HuH-7.5 (cell line): Measurements from ENCODE around the gene BRSK2.

Source experiments
- DNase-seq: peaks from one replicate; pipeline ENCODE4 v3.0.0; 2011; ENCODE audit warnings: low spot score

BRSK2 gene

GRCh38 chr11:1484061-1484671, 94.4 kb downstream of the BRSK2 start:
- DNase-seq: no peak

DNA sequence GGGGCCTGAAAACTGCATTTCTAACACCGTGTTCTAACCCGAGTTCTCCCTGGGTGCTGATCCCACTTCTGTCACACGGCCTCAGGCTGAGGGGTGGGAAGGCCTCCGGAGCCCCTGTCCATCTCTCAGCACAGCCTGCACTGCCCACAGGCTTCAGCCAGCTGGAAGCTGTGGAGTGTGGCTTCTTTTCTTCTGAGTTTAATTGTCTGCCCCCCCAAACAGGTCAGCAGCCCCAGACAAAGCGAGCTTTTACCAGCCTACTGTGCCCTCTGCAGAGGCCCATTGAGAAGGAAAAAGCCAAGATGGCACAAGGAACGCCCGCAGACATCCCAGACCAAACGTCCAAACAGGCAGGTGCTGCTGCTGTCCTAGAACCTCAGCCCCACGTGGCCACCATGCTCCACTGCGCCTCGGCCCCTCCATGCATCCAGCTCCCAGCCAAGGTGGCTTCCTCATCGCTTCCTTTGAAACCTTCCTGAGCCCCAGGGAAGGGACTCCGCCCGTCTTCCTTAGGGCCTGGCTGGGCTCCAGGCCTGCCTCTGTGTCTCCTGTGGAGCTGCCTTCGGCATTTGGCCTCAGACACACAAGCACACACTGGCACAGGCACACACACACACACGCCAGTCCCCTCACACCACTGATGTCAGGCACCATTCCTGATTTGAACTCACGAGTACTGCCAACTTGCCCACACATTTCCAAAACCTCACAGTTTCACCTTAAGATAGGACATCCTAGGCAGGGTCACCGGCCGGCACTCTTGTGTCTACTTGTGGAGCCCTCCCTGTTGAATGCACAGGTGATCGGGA, 95.2 kb downstream of the BRSK2 start:
- DNase-seq: no peak

- DNase-seq: no peak
These were observed 95.8 kb downstream of the BRSK2 start for GRCh38 chr11:1485504-1485885.

DNA sequence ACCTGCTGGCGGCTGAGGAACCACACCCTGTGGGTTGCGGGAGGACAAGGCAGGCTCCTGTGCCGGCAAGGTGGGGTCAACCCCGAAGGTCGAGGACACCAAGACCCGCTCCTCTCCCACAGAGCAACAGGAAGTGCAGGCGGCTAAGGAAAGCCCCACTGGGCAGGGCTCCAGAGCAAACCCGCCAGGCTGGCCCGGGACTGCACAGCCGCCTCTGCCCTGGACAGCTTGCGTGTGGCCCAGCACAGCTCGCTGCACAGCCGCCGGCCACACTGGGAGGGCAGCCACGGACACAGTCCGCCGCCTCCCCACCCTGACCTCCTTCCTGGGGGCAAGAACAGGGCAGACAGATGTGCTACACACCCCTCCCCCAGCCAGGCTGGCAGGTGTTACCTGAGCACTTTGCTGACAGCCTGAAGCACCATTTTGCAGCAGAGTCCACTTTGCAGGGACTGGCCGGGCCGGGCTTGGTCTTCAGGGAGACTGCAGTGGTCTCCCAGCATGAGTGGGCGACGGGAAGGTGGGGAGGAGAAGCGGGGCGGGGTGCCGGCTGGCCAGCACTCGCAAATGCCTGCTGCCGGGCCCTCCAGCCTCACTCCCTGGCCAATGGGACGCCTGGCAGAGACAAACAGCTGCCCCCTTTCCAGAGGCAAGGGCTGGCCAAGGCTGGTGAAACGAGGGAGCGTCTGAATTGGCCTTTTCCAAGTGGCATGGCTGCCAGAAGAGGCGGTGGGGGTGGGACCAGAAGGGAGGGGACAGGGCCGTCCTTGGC, 96.5 kb downstream of the BRSK2 start, which contains the start of gene MOB2:
MOB2 (minus strand) TSS at position 726 of the 772 bp plus-strand sequence; CDS start at position 503, 223 bp downstream.
- no peak for DNase-seq

- DNase-seq: no peak
These were observed 97.5 kb downstream of the BRSK2 start for GRCh38 chr11:1487091-1487850.

DNA sequence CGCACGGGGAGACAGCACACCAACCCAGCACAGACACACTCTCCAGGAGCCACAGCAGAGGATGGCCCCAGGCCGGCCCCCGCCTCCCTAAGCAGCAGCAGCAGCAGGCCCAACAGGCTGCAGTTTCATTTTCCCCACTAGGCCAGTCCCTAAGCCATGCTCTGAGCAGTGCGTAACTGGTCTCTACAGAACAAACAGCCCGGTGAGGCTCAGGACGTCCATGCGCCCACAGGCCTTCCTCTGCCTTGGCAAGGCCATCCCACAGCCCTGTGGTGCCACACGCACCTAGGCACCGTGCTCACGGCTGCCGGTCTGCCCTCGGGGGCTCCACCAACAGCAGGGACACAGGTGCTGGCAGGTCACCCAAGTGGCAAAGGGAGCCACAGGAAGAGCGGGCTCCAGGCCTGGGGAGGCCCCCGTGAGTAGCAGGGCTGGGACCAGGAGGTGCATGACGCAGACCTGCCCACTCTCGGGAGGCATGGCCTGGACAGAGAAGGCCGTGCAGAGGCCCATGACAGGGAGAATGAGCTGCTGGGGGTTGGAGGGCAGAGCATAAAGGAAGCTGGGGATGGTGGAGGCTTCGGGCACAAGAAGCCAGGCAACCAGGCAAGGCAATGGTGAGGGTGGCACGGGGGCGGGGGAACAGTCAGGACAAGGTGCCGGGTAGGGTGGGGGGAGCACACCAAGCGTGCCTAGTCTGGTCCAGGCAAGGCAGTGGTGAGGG, 98.3 kb downstream of the BRSK2 start:
- no peak for DNase-seq

DNA sequence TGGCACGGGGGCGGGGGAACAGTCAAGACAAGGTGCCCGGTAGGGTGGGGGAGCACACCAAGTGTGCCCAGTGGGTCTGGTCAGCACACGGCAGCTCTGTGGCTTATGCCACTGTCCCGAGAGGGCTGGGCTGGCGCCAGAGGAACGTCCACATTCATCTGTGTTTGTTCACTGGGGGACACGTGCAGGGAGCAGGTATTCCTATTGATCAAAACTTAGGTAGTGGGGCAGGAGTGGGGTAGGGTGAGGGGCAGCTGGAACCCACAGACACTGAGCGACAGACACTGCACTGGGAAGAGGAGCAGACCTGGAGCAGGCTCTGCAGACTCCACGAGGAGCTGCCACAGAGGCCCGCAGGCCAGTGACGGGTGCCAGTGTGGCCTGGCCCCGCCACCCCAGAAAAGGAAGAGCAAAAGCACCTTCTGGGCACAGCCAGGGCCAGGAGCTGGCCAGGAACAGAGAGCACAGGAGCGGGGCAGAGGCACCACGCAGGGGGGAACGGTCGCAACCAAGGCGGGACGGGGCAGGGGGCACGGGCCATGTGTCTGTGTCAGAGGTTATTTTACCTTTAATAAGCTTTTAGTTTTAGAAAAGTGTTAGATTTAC, 98.9 kb downstream of the BRSK2 start:
- no peak for DNase-seq

DNA sequence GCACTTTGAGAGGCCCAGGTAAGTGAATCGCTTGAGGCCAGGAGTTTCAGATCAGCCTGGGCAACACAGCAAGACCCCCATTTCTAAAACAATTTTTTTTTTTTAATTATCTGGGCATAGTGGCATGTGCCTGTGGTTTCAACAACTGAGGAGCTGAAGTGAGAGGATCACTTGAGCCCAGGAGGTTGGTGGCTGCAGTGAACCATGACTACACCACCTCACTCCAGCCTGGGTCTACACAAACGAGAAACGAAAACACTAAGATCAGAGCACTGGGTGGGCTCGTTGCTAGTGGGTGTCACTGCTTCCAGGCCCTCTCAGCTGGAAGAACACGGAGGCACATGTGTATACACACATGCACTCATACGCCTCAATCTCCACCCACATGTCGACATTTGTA, 100.9 kb downstream of the BRSK2 start:
- no peak for DNase-seq

DNA sequence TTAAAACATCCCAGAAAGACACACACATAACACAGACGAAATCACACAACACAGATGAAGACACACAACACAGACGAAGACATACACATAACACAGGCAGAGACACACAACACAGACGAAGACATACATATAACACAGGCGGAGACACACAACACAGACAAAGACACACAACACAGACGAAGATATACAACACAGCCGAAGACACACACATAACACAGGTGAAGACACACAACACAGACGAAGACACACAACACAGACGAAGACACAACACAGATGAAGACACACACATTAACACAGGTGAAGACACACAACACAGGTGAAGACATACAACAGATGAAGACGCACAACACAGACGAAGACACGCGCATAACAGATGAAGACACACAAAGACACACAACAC, 101.6 kb downstream of the BRSK2 start:
- no peak for DNase-seq

DNA sequence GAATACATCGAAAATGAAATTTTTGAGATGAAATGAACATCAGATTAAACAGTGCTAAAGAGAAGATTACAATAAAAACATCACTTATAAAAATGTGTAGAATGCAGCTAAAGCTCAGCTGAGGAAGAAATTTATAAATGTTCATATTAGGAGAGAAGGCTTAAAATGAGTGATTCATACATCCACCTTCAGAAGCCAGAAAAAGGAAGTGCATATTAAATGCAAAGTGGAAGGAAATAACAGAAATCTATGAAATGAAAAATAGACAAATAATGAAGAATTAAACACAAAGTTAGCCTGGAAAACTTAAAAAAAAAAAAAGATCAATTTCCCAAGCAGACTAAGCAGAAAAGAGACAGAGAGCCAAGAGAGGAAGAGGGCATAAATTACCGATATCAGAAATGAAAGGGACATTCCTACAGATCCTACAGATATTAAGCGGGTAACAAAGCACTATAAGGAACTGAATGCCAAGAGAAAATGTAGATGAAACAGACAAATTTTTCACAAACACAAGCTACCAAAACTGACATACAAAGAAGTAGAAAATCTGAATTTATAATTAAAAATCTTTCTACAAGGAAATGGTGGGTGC, 104.0 kb downstream of the BRSK2 start:
- DNase-seq: no peak

DNA sequence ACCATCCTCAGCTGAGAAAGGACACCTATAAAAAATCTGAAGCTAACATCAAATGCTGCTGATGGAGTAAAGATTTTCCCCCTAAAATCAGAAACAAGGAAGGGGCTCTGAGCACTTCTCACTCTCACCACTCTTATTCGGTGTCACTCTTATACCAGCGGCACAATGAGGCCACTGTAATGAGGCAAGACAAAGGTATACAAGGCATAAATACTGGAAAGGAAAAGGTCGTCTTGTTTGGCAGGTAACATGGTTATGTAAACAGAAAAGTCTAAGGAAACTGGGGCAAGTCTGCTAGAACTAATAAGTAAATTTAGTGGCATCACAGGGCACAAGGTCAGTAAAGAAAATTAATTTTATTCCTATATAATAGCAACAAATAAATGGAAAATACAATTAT, 104.9 kb downstream of the BRSK2 start:
- no peak for DNase-seq

DNA sequence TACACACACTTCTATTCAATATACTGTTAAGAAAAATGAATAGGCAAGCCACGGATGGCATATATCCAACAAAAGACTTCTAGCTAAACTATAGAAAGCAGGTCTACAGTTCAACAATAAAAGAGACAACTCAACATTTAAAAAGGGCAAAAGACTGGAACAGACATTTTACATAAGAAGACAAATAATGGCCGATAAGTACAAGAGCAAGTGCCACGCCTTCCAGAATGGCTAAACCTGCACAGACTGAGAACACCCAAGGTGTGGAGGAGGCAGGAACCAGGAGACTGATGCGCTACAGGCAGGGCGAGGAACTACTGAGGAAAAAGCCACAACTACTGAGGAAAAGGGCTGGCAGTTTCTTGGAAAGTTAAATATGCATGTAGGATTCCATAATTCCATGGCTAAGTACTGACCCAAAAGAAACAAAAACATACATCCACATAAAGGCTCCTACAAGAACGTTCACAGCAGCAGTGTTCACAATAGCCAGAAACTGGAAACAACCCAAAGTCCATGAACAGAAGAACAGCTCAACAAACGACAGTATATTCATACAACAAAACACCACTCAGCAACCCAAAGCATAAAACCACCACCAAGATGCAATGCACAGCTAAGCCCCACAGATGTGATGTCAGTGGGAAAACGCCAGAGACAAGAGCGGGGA, 106.5 kb downstream of the BRSK2 start:
- no peak for DNase-seq

DNA sequence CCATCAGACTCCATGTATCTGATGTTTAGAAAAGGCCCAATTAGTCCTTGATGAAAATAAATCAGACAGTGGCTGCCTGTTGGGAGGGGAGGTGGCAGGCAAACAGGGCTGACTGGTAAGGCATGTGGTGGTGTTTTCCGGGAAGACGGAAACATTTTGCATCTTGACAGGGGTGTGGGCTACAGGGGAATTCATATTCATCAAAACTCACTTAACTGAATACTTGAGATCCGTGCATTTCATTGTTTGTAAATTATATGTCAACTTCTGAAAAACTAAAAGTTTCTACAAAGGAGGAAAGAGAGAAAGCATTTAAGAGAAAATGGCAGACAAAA, 107.0 kb downstream of the BRSK2 start:
- DNase-seq: no peak

- no peak for DNase-seq
These were observed 107.9 kb downstream of the BRSK2 start for GRCh38 chr11:1497600-1497999.

DNA sequence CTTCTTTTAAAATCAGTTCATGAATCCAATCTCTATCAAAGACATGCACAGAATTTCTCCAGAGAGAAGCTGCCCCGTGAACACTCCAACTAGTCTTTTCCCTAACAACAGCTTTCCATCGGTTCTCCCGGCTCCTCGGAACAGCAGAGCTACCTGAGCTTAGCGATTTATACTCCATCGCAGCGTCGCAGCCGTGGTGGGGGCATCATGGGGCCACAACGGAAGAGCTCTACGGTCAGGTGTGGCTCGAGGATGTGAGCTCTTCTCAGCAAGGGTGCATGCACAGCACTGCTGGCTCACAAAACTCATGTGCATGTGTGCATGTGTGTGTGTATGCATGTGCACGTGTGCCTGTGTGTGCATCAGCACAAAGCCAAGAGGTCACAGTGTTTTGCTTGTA, 108.5 kb downstream of the BRSK2 start:
- DNase-seq: no peak

GRCh38 chr11:1499261-1499890, 109.6 kb downstream of the BRSK2 start:
- no peak for DNase-seq

DNA sequence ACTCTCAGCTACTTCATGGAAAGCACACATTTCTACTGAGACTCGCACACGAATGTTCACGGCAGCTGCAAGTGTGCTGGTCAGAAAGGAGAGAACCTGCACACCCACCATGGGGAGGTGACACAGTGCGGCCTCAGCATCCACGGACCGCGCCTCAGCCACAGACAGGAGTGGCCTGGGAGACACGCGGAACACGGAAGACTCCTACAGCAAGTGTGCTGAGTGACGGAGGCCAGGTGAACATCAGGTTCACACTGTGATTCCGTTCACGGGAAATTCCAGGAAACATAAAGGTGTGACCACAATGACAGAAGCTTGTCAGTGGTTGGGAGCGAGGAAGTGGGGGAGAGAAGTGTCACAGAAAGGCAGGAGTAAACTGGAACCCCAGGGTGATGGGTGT, 110.2 kb downstream of the BRSK2 start:
- DNase-seq: no peak

DNA sequence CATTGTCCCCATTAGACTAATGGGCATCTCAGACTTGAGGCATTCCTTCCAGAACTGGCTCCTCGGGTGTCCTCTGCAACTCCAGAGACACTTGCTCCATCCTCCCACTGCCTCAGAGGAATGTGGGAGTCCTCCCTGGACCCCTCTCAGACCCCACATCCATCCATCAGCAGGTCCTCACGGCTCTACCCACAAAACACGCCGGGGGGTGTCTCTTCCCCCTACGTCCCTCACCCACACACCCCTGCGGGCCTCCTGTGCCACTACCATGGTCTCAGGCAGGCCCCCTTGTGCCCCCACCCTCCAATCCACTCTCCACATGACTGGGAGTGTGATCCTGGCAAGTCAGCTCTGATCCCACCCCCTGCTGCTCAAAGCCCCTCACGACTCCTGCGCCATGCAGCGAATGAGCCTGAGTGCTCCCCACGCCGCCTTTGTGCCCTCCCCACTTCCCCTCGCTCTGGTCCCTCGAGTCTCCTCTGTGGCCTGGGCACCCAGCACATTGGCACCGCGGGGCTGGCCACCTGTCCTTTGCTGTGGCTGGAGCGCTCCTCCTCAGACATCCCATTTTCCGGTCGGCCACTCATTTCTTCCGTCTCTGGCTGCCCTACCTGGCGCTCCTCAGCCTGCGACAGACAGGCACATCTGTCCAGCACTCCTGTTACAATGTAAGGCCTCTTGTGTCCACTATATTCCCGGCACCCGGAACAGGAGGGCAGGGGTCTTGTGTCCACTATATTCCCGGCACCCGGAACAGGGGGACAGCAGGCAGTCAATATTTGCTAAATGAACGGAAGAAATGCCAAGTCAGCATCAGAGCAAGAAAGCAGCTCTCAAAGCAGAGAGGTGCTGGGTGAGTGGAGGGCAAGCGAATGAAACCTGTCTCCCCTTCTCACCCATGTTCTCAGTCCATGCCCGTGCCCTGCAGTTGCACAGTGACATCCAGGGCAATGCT, 111.0 kb downstream of the BRSK2 start:
- DNase-seq: no peak
